Stomach (tissue), 9 donors: ENCODE results near the gene PCP4L1. TPM values are rescaled to one million over a fixed set of nuclear protein-coding genes. Genes with fewer than 3 reads are reported as not detected.

ENCODE experiments used
- DNase-seq, 2 donors: peaks; one replicate each; pipeline versions ENCODE4 v3.0.0 to v3.0.0-alpha.2; 2013 to 2019
- H3K27ac ChIP-seq, 5 donors: fragments of 200-600 bp in 4 of 5; sonication (generic) in 4 of 5; one replicate each; pipeline ENCODE4 v1.5.1; 2013 to 2019; ENCODE audit warnings: mild to moderate bottlenecking in 1 of 5, moderate library complexity in 1 of 5
- H3K27me3 ChIP-seq, 3 donors: fragments of 200-600 bp; sonication (generic); one replicate each; pipeline ENCODE4 v1.5.1; 2017 to 2019; ENCODE audit warnings: mixed run types in 1 of 3
- H3K36me3 ChIP-seq, 4 donors: fragments of 200-600 bp; sonication (generic); 1 replicate in 3 of 4; 2 replicates in 1 of 4; pipeline ENCODE4 v1.5.1; 2016 to 2019
- H3K4me1 ChIP-seq, 4 donors: fragments of 200-600 bp; sonication (generic); one replicate each; pipeline ENCODE4 v1.5.1; 2016 to 2019
- H3K4me3 ChIP-seq, 4 donors: fragments of 200-600 bp; sonication (generic) in 3 of 4; one replicate each; pipeline ENCODE4 v1.5.1; 2016 to 2019; ENCODE audit warnings: mild to moderate bottlenecking in 1 of 4
- H3K9me3 ChIP-seq, 4 donors: fragments of 200-600 bp; sonication (generic); one replicate each; pipeline ENCODE4 v1.5.1; 2016 to 2019
- CTCF ChIP-seq, 7 experiments: fragments of 450-650 bp in 4 of 7; fragments of 200-600 bp in 3 of 7; sonication (generic) in 3 of 7; IDR thresholded peaks; one replicate each; pipeline ENCODE4 v1.5.1; 2016 to 2019; ENCODE audit warnings: antibody characterized with exemption in 7 of 7, control low read depth in 2 of 7, mild to moderate bottlenecking in 1 of 7
- EP300 ChIP-seq: sonication (generic); formaldehyde crosslinking; IDR thresholded peaks from one replicate; pipeline ENCODE4 v1.6.1; 2017; ENCODE audit warnings: antibody characterized with exemption
- POLR2A ChIP-seq, 4 donors: fragments of 450-650 bp; IDR thresholded peaks; one replicate each; pipeline ENCODE4 v1.6.1; 2016; ENCODE audit warnings: antibody characterized with exemption in 4 of 4, control low read depth in 2 of 4, mild to moderate bottlenecking in 1 of 4, moderate library complexity in 1 of 4
- POLR2AphosphoS5 ChIP-seq, 3 donors: sonication (generic); formaldehyde crosslinking; IDR thresholded peaks; one replicate each; pipeline ENCODE4 v1.6.1; 2016; ENCODE audit warnings: antibody characterized with exemption in 3 of 3
- WGBS, 5 donors: extraction: QIAGEN DNeasy Blood & Tissue Kit in 3 of 5; methylation state at CpG; one replicate each; pipeline versions ENCODE4 v1.1.5 to v1.1.7; 2013 to 2018; 5-methylcytosine and 5-hydroxymethylcytosine counted together
- intact Hi-C: fragments of 100-400 bp; cut with DNase I; formaldehyde crosslinking; loops from one replicate; pipeline ENCODE4 v1.15.1; 2023; ENCODE audit warnings: low total_unique reads
- polyA plus RNA-seq, 3 donors: library from polyadenylated mRNA; stranded (reverse); fragments of 200-250 nt; gene quantifications; one replicate each; pipeline ENCODE4 v1.2.3, GENCODE V29; 2013
- total RNA-seq, 5 donors: library from RNA; depleted of rRNA; stranded (reverse); fragments of >200 nt; gene quantifications; one replicate each; pipeline versions ENCODE4 v1.1.0 to v1.2.3, GENCODE V29; 2014 to 2016
- donor health status: healthy with polysubstance abuse.
- donor health status: Bipolar disorder and iron deficiency.
- donor health status: healthy.

The PCP4L1 gene
- total and polyA plus RNA-seq, 8 donors: 12.6 to 19.4 (median 17.6) TPM; not detected in 5

- no peaks in the 10 kb centered on the region for H3K9me3 ChIP-seq
- H3K27ac ChIP-seq: no peak overlapping the region
- peaks cover 4 to 19% (median 11%) of the 10 kb centered on the region in 4 donors for H3K36me3 ChIP-seq
- peaks cover 0 to 16% (median 0%) of the 10 kb centered on the region in 4 donors for H3K4me1 ChIP-seq
- DNase-seq: no peak
- intact Hi-C loops: no loop called here
- H3K4me3 ChIP-seq: no peak overlapping the region
- WGBS, 5 donors: 84 to 91% (median 88%) methylated on average over 5 of the region's 5 CpGs
- TF ChIP-seq CTCF (IDR thresholded peaks at IDR 0.05) (no peak), EP300 (no peak), POLR2A (IDR thresholded peaks at IDR 0.05) (no peak), POLR2AphosphoS5 (IDR thresholded peaks at IDR 0.05) (no peak)
- H3K27me3 ChIP-seq: no peaks in the 10 kb centered on the region
These were observed 39.3 kb upstream of the PCP4L1 start for GRCh38 chr1:161219078-161219892.

GRCh38 chr1:161220002-161220401 is 38.5 kb upstream of the PCP4L1 start:
- peaks cover 0 to 12% (median 4%) of the 10 kb centered on the region in 4 donors for H3K36me3 ChIP-seq
- no peak for DNase-seq
- TF ChIP-seq CTCF (IDR thresholded peaks at IDR 0.05): no peak
- no peak for TF ChIP-seq EP300
- no peak for TF ChIP-seq POLR2A (IDR thresholded peaks at IDR 0.05)
- TF ChIP-seq POLR2AphosphoS5 (IDR thresholded peaks at IDR 0.05): no peak
- no peak overlapping the region for H3K4me3 ChIP-seq
- WGBS, 5 donors: 78 to 88% (median 81%) methylated on average over 5 of the region's 5 CpGs
- H3K4me1 ChIP-seq: peaks cover 0 to 23% (median 2%) of the 10 kb centered on the region in 4 donors
- H3K27ac ChIP-seq: no peak overlapping the region
- H3K27me3 ChIP-seq: no peaks in the 10 kb centered on the region
- H3K9me3 ChIP-seq: no peaks in the 10 kb centered on the region
- intact Hi-C loops: no loop called here

- Histone ChIP-seq H3K4me1 (peaks cover 16 to 44% (median 23%) of the 10 kb centered on the region in 4 donors), H3K27me3 (no peaks in the 10 kb centered on the region), H3K27ac (no peak overlapping the region), H3K9me3 (no peaks in the 10 kb centered on the region), H3K36me3 (peaks cover 0 to 10% (median 0%) of the 10 kb centered on the region in 4 donors), H3K4me3 (no peak overlapping the region)
- no peak for DNase-seq
- TF ChIP-seq EP300 (no peak), POLR2AphosphoS5 (IDR thresholded peaks at IDR 0.05) (no peak), CTCF (IDR thresholded peaks at IDR 0.05) (no peak), POLR2A (IDR thresholded peaks at IDR 0.05) (no peak)
- 67 to 84% (median 80%) methylated on average over 5 to 6 of the region's 6 CpGs for WGBS, 5 donors
- intact Hi-C loops: no loop called here
These were observed 36.1 kb upstream of the PCP4L1 start for GRCh38 chr1:161222175-161223019.
